CD14-positive monocyte (primary cell): ENCODE results near the gene F9. TPM values are rescaled to one million over a fixed set of nuclear protein-coding genes. Genes with fewer than 3 reads are reported as not detected.

Experiments used
- DNase-seq, 3 donors: peaks; one replicate each; pipeline ENCODE4 v3.0.0-alpha.2; 2011 to 2022
- H2AFZ ChIP-seq: 2 replicates; pipeline ENCODE4 v1.6.0; 2012; ENCODE audit warnings: mild to moderate bottlenecking, low read depth, low read length, inconsistent platforms; ENCODE audit not compliant: insufficient read depth, poor library complexity, severe bottlenecking
- H3K27ac ChIP-seq, 2 donors: 1 replicate in 1 of 2; 2 replicates in 1 of 2; pipeline ENCODE4 v1.5.1; 2012 to 2013; ENCODE audit warnings: low read length in 2 of 2, control low read depth in 1 of 2, inconsistent platforms in 1 of 2, low read depth in 1 of 2, mild to moderate bottlenecking in 1 of 2
- H3K27me3 ChIP-seq, 2 donors: one replicate each; pipeline versions ENCODE4 v1.6.0 to v1.6.1; 2011 to 2013; ENCODE audit warnings: low read length in 2 of 2; ENCODE audit not compliant: control insufficient read depth in 2 of 2, insufficient read depth in 2 of 2
- H3K36me3 ChIP-seq, 2 donors: replicated peaks in 1 of 2; 1 replicate in 1 of 2; 2 replicates in 1 of 2; pipeline versions ENCODE4 v1.5.1 to v1.6.1; 2012 to 2013; ENCODE audit warnings: low read length in 2 of 2, control low read depth in 1 of 2, inconsistent platforms in 1 of 2, mild to moderate bottlenecking in 1 of 2; ENCODE audit not compliant: insufficient read depth in 2 of 2, control insufficient read depth in 1 of 2
- H3K4me1 ChIP-seq, 2 donors: 1 replicate in 1 of 2; 2 replicates in 1 of 2; pipeline versions ENCODE4 v1.5.1 to v1.6.1; 2012 to 2013; ENCODE audit warnings: low read length in 2 of 2, control low read depth in 1 of 2, inconsistent platforms in 1 of 2, mild to moderate bottlenecking in 1 of 2, moderate library complexity in 1 of 2; ENCODE audit not compliant: insufficient read depth in 2 of 2, control insufficient read depth in 1 of 2
- H3K4me2 ChIP-seq: replicated peaks from 2 replicates; pipeline ENCODE3; 2012; ENCODE audit warnings: low read length, moderate library complexity, mild to moderate bottlenecking; ENCODE audit not compliant: poor library complexity, severe bottlenecking; ENCODE audit errors: extremely low read depth
- H3K4me3 ChIP-seq, 3 experiments: fragments of 200-600 bp in 1 of 3; sonication (generic) in 1 of 3; replicated peaks in 1 of 3; 1 replicate in 2 of 3; 2 replicates in 1 of 3; pipeline ENCODE4 v1.5.1; 2011 to 2013; ENCODE audit warnings: low read length in 3 of 3, mild to moderate bottlenecking in 3 of 3, control low read depth in 2 of 3, low read depth in 2 of 3, inconsistent platforms in 1 of 3, moderate library complexity in 1 of 3
- H3K79me2 ChIP-seq: 2 replicates; pipeline ENCODE4 v1.6.0; 2012; ENCODE audit warnings: mild to moderate bottlenecking, control low read depth, inconsistent platforms, low read length, moderate library complexity; ENCODE audit not compliant: insufficient read depth
- H3K9ac ChIP-seq: 2 replicates; pipeline ENCODE4 v1.6.0; 2017; ENCODE audit warnings: low read length, mild to moderate bottlenecking; ENCODE audit not compliant: insufficient read depth, poor library complexity, severe bottlenecking
- H3K9me3 ChIP-seq, 2 donors: replicated peaks in 1 of 2; 1 replicate in 1 of 2; 2 replicates in 1 of 2; pipeline versions ENCODE4 v1.5.1 to v1.6.1; 2012 to 2013; ENCODE audit warnings: low read length in 2 of 2, control low read depth in 1 of 2; ENCODE audit not compliant: control insufficient read depth in 1 of 2, insufficient read depth in 1 of 2
- H4K20me1 ChIP-seq: 2 replicates; pipeline ENCODE4 v1.6.0; 2012; ENCODE audit warnings: mild to moderate bottlenecking, low read length, control low read depth, moderate library complexity; ENCODE audit not compliant: insufficient read depth
- H3K27ac Mint-ChIP-seq, 7 donors: one replicate each; pipeline ENCODE4 v1.8.0; 2020; ENCODE audit warnings: mild to moderate bottlenecking in 7 of 7, mixed read lengths in 7 of 7, moderate library complexity in 6 of 7, inconsistent platforms in 2 of 7
- H3K27me3 Mint-ChIP-seq, 3 donors: one replicate each; pipeline ENCODE4 v1.8.0; 2021 to 2022; ENCODE audit warnings: low read depth in 3 of 3, mild to moderate bottlenecking in 3 of 3, mixed read lengths in 3 of 3, moderate library complexity in 3 of 3, inconsistent platforms in 1 of 3
- H3K36me3 Mint-ChIP-seq, 2 donors: one replicate each; pipeline ENCODE4 v1.8.0; 2020; ENCODE audit warnings: mixed read lengths in 2 of 2, inconsistent platforms in 1 of 2, mild to moderate bottlenecking in 1 of 2
- H3K4me1 Mint-ChIP-seq: one replicate; pipeline ENCODE4 v1.8.0; 2020; ENCODE audit warnings: mild to moderate bottlenecking, mixed read lengths
- H3K4me3 Mint-ChIP-seq, 2 donors: one replicate each; pipeline ENCODE4 v1.8.0; 2020; ENCODE audit warnings: mild to moderate bottlenecking in 2 of 2, mixed read lengths in 2 of 2, moderate library complexity in 1 of 2
- H3K9me3 Mint-ChIP-seq, 7 donors: one replicate each; pipeline ENCODE4 v1.8.0; 2020 to 2022; ENCODE audit warnings: mixed read lengths in 7 of 7, mild to moderate bottlenecking in 6 of 7, moderate library complexity in 6 of 7, inconsistent platforms in 2 of 7
- CTCF ChIP-seq: fragments of 200-600 bp; IDR thresholded peaks from one replicate; pipeline ENCODE4 v1.8.0; 2022; ENCODE audit warnings: antibody characterized with exemption, mild to moderate bottlenecking
- WGBS: methylation state at CpG from one replicate; pipeline ENCODE4 v1.1.5; 2013; ENCODE audit warnings: missing lambda C conversion rate; ENCODE audit not compliant: insufficient coverage; 5-methylcytosine and 5-hydroxymethylcytosine counted together
- intact Hi-C, 2 donors: fragments of 100-400 bp; cut with micrococcal nuclease; formaldehyde crosslinking; loops; one replicate each; pipeline versions ENCODE4 v1.15.0 to v1.15.1; 2023
- polyA plus RNA-seq, 3 donors: library from polyadenylated mRNA; depleted of rRNA in 1 of 3; unstranded in 2 of 3; stranded (reverse) in 1 of 3; fragments of 300-500 nt in 2 of 3; fragments of >200 nt in 1 of 3; fragmentation: Illumina TruSeq in 2 of 3; gene quantifications; 1 replicate in 2 of 3; 2 replicates in 1 of 3; pipeline ENCODE4 v1.2.3, GENCODE V29; 2012 to 2021

Gene F9
- polyA plus RNA-seq, 3 donors = not detected

- Histone ChIP-seq H3K36me3 (no peaks in the 10 kb centered on the region), H2AFZ (no peak overlapping the region), H3K4me2 (peak overlapping the region; percentile 23), H4K20me1 (no peaks in the 10 kb centered on the region), H3K4me1 (no peaks in the 10 kb centered on the region), H3K27ac (peak overlapping the region in 1 of 2 donors; percentile 8), H3K9ac (no peak overlapping the region), H3K27me3 (no peaks in the 10 kb centered on the region), H3K79me2 (no peaks in the 10 kb centered on the region), H3K9me3 (no peaks in the 10 kb centered on the region), H3K4me3 (peak overlapping the region in 2 of 3 experiments; percentile 11 to 20)
- Mint-ChIP-seq H3K4me3 (no peak overlapping the region), H3K36me3 (no peaks in the 10 kb centered on the region), H3K4me1 (no peaks in the 10 kb centered on the region), H3K27ac (no peak overlapping the region), H3K9me3 (no peaks in the 10 kb centered on the region), H3K27me3 (peaks cover 0 to 4% (median 2%) of the 10 kb centered on the region in 3 donors)
- DNase-seq = no peak
- intact Hi-C loops = no loop called here
- no CpG with 5 or more reads among the region's 4 CpGs for WGBS
- no peak for TF ChIP-seq CTCF
Observed at GRCh38 chrX:139581068-139581467, 50.5 kb downstream of the F9 start.

GRCh38 chrX:139585613-139586012, 55.1 kb downstream of the F9 start:
- no peaks in the 10 kb centered on the region for H3K4me1 ChIP-seq

More at GRCh38 chrX:139585613-139586012, 55.1 kb downstream of the F9 start:
- Mint-ChIP-seq H3K27ac (no peak overlapping the region), H3K4me3 (no peak overlapping the region), H3K4me1 (no peaks in the 10 kb centered on the region), H3K36me3 (no peaks in the 10 kb centered on the region), H3K9me3 (no peaks in the 10 kb centered on the region), H3K27me3 (peaks cover 0 to 2% (median 0%) of the 10 kb centered on the region in 3 donors)
- no peaks in the 10 kb centered on the region for H3K9me3 ChIP-seq
- no peaks in the 10 kb centered on the region for H3K36me3 ChIP-seq
- TF ChIP-seq CTCF = no peak
- no CpG with 5 or more reads among the region's 5 CpGs for WGBS
- no peak for DNase-seq
- no peak overlapping the region for H3K9ac ChIP-seq
- no peaks in the 10 kb centered on the region for H3K79me2 ChIP-seq
- no peaks in the 10 kb centered on the region for H3K27me3 ChIP-seq
- no peak overlapping the region for H2AFZ ChIP-seq
- no peaks in the 10 kb centered on the region for H4K20me1 ChIP-seq
- intact Hi-C loops = no loop called here
- no peak overlapping the region for H3K4me3 ChIP-seq
- no peak overlapping the region for H3K4me2 ChIP-seq
- no peak overlapping the region for H3K27ac ChIP-seq
